Measurements from ENCODE around the gene CDKN2D.

- no peak for TF ChIP-seq TEAD4 (IDR thresholded peaks at IDR 0.05; ENCODE audit: low read depth, low read length)
- TF ChIP-seq MAFK (IDR thresholded peaks at IDR 0.05; ENCODE audit: low read depth, low read length) = no peak
- no peak for TF ChIP-seq JUND (IDR thresholded peaks at IDR 0.05; ENCODE audit: low read length)
Observed at GRCh38 chr19:10555610-10555973, 13.2 kb downstream of the CDKN2D start.

Measured in H1 (cell line).